HG03457 (cell line): Measurements from ENCODE around the gene AQP12A.

ENCODE experiments used
- ATAC-seq: cut with Tn5 transposase; IDR thresholded peaks from one replicate; pipeline ENCODE4 v1.9.1; 2021; ENCODE audit warnings: moderate number of reproducible peaks; ENCODE audit not compliant: unreplicated experiment

Gene AQP12A

DNA sequence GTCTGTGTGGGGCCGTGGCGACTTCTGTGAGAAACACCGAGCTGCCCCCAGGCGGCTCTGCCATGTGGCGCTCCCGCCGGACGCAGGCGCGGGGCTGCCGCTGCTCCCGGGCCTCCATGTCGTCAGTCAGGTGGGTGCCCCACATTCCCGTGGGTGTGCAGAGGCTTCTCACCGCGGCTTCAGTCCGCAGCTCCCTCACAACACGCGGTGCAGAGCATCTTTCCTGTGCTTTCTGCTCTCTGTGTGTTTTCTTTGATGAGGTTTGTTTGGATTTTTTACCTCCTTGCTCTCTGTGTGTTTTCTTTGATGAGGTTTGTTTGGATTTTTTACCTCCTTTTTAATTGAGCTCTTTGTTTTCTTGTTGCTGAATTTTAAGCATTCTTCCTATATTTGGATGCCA is 13.0 kb downstream of the AQP12A start:
- no peak for ATAC-seq

DNA sequence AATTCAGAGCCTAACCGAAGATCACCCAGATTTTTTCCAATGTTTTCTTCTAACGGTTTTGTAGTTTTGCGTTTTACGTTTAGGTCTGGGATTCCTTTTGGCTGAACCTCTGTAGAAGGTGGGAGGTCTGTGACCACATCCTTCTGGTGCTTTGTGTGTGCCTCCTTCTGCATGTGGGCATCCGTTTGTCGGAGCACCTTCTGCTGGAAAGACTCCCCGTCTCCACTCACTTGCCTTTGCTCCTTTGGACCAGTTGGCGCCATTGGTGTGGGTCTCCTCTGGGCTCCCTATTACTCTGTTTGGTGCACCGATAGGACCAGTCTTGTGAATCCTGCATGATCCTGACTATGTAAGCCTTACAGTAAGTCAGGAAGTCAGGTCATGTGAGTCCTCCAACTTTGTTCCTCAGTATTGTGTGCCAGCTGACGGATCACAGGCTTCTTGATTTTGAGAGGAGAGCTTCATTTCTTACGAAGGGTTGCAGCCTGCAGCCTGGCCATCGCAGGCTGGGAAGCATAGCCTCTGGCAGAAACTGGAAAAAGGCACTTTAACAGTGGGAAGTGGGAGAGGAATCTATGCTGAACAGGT is 13.6 kb downstream of the AQP12A start:
- ATAC-seq, result no peak

DNA sequence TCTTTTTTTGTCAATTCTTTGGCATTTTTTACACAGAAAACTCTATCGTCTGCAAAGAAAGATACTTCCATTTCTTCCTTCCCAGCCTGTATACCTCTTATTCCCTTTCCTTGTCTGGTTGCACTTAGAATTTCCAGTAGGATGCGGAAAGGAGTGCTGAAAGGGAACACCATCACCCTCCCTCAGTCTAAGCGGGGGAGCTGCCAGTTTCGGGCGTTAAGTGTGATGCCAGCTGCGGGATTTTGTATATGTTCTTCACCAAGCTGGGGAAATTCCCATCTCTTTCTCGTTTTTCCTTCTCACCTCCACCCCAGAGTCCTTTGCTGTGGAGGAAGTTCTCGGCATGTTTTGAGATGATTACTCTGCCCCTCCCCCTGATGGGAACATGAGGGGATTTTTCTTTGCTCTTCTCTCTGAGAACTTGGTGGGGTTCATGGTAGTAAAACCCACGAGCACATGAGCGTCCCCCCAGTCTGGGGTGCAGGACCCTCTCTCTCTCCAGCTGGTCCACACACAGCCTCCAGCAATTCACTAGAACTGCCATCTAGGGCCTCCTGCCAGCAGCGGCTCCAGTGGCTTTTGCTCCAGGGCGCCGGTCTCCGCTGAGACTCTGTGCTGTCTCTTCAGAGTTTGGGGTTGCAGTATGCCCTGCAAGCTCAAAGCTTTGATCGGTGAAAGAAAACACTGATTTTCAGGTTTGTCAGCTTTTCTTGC is 15.5 kb downstream of the AQP12A start:
- no peak for ATAC-seq

DNA sequence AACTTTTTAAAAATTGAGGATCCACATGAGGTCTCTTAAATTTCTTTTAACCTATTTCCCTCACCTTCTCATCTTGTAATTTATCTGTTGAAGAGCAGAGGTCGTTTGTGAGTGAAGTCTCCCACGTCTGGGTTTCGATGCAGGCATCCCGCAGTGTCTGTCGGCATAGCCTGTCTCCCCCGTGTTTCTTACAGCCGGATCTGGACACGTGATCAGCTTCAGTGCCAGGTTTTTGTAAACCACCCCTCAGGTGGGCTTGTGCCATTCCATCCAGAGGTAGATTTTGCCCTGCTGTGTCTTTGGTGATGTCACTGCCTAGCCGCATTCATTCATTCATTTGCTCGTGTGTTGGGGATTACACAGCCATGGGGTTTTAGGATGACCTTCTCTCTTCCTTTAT is 16.2 kb downstream of the AQP12A start:
- no peak for ATAC-seq

DNA sequence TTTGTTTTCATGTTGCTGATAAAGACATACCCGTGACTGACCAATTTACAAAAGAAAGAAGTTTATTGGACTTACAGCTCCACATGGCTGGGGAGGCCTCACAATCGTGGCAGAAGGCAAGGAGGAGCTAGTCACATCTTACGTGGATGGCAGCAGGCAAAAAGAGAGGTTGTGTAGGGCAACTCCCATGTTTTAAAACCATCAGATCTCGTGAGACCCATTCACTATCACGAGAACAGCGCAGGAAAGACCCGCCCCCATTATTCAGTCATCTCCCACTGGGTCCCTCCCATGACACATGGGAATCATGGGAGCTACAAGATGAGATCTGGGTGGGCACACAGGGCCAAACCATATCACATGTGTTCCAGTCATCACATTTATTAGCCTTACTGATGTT is 16.8 kb downstream of the AQP12A start:
- ATAC-seq, result no peak

DNA sequence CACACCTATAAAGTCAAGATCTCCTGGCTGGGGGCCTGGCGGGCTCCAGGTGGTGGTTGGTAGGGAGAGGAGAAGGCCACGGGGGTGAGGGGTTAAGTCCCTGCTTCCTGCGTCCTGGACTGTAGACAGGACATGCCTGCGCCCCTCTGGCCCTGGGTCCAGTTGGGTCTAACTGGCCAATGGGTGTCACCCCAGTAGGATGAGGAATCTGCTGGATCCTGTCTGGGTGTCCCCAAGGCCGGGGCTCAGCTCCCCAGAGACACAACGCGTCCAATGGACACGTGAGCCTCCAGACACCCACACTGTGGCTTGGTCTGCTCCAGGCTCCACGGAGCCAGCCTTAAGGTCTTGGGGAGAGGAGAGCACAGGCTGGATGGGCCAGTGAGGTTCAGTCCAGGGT is 19.6 kb downstream of the AQP12A start:
- no peak for ATAC-seq

DNA sequence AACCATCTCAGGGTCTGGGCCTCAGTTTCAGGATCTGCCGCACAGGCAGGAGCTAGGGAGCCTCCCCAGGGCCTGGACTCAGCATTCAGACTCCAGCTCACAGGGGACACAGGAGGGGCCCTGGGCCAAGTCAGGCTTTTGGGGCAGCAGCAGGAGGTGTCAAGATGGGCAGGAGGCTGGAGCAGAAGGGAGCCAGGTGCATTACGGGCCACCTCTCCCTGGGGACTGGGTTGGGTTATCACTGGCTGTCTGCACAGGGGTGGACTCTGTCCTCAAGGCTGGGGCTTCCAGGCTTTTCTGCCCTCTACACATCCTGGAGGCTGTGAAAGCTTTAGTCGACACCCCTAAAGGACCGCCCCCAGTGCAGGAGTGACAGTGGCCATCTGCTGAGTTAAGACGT is 20.0 kb downstream of the AQP12A start:
- ATAC-seq, result no peak

DNA sequence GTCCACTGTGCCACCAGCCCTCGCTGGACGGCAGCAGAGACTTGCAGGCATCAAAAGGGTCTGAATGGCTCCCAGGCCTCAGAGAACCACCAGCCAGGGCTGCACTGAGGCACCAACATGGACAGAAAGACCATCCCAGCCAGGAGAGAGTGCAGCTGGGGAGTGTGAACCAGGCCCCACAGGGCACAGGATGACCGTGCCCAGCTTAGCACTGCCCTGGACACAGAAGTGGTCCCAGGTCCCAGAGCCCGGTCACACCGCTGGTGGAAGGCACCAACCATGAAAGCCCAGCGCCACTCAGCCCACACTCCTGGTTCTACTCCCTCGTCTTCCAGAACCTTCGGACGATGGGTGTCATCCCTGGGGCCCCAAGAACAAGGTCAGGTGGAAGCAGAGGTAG is 20.5 kb downstream of the AQP12A start:
- ATAC-seq, result no peak

DNA sequence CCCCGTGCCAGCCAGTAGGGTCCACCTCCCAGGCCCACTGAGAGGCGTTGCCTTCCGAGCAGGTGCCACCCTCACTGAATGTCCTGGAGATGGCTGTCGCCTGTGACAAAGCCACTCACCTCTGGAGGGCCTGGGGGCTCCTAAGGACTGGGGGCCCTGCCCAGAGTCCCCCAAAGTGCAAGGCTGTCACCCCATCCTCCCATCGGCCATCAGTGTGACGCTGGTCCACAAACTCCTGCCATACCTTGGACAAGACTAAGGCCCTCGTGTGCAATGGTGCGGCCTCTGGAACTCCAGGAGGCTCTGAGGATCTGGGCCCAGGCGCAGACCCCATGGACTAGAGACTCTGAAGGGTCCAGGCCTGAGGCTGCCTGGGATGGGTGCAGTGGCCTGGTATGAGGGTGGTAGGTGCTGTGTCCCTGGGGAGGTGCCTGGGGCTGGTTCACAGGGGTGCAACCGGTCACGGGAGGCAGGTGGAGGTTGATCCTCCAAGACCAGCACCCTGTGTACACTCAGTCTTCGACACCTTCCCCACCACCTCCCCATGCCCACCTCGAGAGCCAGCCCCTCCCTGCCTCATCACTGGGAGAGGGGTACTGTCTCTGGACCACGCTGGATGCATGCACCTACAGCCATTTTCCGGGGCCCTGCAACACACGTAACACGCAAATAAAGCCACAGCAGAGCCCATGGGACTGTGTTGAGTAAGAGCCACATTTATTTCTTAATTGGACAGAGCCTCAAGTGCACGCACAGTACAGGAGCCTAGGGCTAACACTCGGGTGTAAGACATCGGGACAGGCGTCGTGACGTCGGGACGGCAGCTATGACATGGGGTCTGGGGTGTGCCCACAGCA is 21.6 kb downstream of the AQP12A start:
- ATAC-seq, result no peak

DNA sequence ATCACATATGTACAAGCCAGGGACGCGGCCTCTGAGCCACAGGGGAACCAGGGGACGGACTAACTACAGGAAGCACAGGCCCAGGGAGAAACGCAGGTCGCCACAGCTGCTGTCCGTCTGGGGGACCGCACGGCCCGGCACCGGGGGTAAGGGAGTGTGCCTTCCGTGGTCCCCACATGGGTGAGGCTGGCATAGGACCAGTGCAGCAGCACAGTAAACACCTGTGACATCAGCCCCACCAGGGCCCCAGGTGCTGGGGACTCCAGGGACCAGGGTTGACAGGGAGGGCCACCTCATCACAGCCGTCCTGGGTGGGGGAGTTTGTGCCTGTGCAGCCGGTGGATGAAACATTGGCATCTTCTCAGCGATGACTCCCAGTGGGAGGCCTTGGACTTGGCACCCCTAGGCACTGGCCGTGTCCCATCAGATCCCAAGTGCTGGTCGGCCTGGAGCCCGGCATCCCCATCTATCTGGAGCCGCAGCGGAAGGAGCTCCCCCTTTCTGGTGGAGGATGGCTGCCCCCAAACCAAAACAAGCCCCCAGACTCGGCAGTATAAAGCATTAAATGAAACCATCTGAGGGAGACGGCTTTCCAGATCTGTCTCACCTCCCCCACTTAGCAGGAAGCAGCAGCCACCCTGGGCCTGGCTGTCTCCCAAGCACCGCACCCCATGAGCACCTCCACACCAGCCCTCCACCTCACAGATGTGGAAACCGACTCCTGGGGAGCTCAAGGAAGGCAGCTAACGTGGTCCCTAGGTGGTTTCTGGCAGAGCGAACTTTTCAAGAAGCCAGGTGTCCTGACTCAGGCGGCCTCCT is 22.5 kb downstream of the AQP12A start:
- ATAC-seq, result no peak

DNA sequence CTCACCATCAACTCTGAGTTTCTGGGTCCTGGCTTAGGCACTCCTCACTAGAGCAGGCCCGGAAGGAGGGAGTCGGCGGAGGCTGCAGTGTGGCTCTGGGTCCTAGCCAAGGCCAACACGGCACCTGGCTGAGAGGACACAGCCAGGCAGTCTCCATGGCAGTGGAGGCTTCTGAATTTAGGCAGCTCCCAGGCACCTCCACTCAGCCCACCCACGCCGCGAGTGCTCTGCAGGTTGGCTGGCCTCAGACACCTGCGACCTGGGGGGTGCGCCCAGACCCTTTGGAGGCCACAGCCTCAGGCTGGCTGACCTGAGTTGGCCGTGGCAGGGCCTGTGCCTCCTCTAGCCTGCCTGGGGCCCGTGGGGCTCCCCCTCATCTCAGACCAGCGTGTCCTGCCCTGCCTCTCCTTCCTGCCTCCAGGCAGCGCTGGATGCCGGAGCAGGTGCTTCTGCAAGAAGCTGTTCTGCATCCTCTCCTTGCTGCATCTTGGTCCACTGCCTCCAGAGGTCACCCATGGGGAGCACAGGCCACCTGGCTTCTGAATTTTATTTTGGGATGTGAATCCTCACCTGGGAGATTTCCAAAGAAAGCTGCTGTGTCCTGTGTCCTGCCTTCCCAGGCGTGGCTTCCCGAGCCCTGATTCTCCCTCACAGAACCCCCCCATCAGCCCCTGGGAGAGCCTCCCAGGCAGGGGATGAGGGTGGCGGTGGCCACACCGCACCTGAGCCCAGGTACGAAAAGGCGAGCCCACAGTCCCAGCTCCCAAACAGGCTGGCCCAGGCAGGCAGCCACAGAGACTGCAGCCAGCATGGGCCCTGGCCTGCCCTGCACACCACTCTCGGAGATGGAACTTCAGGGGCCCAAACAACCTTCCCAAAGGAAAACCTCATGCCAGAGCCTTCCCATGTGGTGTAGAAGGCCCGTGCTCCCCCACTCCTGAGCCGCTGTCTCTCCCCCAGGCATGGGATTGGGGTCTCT is 23.4 kb downstream of the AQP12A start:
- ATAC-seq, result no peak

DNA sequence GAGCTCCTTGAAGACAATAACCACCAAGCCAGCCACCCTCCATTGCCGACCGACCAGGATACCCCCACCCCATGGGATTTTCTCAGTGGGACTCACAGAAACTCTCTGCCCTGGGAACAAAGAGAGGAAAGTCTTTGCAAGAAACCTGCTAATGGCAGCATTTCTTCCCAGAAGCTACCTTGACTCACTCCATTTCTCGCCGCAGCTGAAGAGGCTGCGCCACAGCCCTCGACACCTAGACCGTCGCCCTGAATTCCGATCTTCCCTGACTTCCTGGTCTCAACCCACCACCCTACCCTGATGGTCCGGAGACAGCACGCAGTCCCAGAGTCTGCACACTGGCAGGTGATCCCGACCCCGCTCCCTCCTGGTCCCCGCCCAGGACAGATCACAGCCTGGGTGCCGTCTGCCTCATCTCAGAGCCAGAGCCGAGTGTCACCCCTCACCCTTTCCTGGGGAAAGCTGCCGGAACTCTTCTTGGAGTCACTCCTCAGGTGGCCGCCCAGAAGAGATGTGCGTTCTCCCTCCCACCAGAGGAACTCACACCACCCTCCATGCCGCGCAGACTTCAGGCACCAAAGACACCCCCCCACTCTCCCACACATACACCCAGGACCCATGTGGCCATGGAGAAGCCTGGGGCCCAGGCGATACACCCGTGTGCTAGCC is 24.6 kb downstream of the AQP12A start:
- no peak for ATAC-seq

DNA sequence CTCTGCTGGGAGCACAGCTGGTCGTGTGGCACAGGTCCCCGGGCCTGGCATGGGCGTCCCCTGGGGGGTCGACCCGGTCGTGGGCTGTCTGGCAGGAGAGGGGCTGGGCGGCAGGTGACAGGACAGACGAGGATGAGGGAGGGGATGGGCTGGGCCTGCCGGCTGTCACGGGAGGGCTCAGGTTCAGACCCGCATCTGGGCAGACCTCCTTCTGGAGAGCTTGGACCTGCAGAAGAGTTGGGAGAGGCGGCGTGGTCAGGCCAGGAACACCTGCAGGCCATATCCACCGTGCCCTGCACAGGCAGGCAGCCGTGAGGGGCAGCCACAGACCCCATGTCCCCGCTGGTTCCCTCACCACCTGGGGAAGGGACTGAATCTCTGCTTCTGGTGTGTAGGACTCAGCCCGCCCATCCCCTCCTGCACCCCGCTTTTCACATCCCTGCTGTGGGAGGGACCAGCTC is 25.5 kb downstream of the AQP12A start:
- no peak for ATAC-seq

DNA sequence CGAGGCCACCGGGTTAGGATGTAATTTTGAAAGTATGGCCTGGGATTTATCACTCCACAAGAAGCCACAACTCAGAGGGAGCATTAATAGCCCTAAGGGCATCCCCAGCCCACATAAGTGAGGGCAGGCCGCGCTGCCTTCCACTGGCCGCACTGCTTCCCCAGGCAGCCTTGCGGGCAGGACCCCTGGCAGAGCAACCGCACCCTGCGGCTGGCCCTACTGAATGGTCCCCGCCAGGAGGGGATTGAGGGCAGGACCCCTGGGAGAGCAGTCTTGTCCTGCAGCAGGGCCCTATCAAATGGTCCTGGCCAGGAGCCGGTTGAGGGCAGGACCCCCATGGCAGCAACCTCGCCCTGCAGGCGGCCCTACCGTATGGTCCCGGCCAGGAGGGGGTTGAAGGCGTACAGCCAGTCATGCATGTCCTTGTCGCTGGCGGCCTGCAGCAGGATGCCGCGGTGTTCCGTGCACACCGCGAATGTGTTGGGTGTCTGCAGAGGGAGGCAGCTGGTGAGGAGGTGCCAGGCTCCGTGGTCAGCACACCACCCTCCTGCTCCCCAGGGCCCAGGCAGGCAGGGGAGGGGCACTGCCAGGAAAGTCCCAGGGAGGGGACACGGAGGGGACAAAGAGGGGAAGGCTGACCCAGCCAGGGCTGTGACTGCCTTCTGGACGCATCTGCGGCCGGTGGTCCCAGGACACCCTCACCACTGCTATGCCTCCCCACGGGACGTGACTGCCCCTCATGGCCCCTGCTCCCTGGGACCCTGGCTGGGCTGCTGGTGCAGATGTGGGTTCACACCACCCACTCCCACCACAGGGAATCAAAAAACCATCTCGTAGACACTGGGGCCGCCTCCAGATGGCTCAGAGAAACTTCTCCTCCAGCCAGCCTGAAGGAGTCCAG is 26.3 kb downstream of the AQP12A start:
- ATAC-seq, result no peak

DNA sequence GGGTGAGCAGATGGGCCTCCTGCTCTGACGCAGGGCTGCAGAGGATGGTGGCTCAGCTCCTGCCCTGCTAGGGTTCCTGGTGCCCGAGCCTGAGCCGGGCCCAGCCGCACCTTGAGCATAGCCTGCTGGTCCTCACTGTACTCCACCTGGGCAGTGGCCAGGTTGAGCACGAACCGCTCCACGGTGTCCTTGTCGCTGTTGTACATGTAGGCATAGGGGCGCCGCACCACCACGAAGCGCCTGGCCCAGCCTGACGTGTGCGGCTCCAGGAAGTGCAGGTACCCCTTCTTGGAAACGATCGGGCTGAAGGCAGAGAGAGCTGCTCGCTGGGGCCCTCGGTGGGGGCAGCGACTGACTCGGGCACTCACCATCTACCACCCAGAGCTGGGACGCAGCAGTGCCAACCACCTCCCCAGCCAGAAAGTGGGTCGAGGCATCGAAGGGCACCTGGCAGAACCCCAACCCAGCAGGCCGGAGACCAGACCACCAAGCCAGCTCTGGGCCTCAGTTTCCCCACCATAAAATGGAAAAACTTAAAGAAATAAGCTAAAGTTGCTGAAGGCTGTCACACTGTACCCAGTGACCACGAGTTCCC is 27.3 kb downstream of the AQP12A start:
- ATAC-seq, result no peak

DNA sequence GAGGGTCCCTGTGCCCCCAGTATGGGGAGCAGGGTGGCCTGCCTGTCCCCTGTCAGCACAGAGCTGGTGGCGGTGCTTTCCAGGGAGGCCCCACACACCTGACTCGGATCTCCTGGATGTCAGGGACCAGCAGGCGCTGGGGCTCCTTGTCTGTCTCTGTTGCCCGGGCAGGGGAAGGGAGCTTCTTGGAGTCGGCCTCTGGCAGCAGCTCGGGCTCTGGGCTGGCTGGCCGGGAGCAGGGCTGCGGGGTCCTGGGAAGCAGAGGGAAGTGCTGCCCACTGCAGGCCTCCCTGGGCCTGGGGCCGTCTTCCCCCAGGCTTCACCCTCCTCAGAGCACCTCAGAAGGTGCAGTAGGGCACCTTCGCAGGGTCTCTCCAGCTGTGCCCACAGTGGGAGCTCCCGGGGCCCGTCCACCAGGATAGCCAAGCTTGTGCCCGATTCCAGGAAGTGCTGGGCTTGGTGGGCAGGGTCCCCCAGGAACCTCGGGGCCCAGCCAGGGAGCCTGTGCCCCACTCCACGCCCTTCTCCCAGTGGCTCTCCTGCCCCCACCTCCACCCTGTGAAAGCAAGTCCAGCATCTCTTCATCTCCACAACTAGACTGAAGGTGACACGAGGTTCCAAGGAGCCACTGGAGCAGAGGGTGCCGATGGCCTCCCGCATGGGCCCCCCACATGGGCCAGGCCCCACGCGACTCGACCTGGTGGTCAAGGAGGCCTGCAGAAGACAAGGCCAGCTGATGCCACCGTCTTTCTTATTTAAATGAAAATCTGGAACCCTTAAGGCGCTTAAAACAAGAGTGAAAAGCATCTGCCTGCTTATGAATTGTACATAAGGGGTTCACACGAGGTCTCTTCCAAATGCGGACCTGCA is 28.2 kb downstream of the AQP12A start:
- no peak for ATAC-seq
